NCI-H748 treated with DMSO at 0.1 percent for 48 hours (cell line): ENCODE measurements around the gene HGS.
"Not testable (repeated sequence)": the region's sequence is repeated elsewhere in the genome, so short reads cannot be mapped to it uniquely, and the experiment has no call there.

Experiments used
- DNase-seq: peaks from one replicate; lab custom pipeline; 2025; lab: John Stamatoyannopoulos, UW

Gene HGS

GRCh38 chr17:81717049-81717765 lies 33.4 kb downstream of the HGS start:
- no peak for DNase-seq

- no peak for DNase-seq
These were observed 33.9 kb downstream of the HGS start for GRCh38 chr17:81717766-81718089.

GRCh38 chr17:81719410-81720266 lies 35.8 kb downstream of the HGS start:
- DNase-seq, result no peak

GRCh38 chr17:81720267-81721071 lies 36.7 kb downstream of the HGS start:
- no peak for DNase-seq

GRCh38 chr17:81722184-81723120 lies 38.6 kb downstream of the HGS start:
- DNase-seq, result no peak

- DNase-seq, result no peak
These were observed 39.9 kb downstream of the HGS start for GRCh38 chr17:81723651-81724209.

GRCh38 chr17:81725439-81725838 lies 41.6 kb downstream of the HGS start:
- no peak for DNase-seq

GRCh38 chr17:81726004-81726403 lies 42.2 kb downstream of the HGS start:
- no peak for DNase-seq

GRCh38 chr17:81727324-81728031 lies 43.7 kb downstream of the HGS start:
- peak; percentile 38 for DNase-seq

GRCh38 chr17:81733507-81734404 lies 49.9 kb downstream of the HGS start:
- DNase-seq, result peak; percentile 43

GRCh38 chr17:81734405-81735263 lies 50.8 kb downstream of the HGS start:
- DNase-seq, result no peak

- peak; percentile 67 for DNase-seq
These were observed 51.7 kb downstream of the HGS start for GRCh38 chr17:81735264-81736102.

- no peak for DNase-seq
These were observed 54.4 kb downstream of the HGS start for GRCh38 chr17:81737947-81738800.

GRCh38 chr17:81738801-81739393 lies 55.1 kb downstream of the HGS start:
- DNase-seq, result no peak

- not testable (repeated sequence) for DNase-seq
These were observed 55.8 kb downstream of the HGS start for GRCh38 chr17:81739593-81739992.

GRCh38 chr17:81740395-81740961 lies 56.7 kb downstream of the HGS start:
- no peak for DNase-seq
